ENCODE results near the gene TMEM72.

TMEM72 gene

GRCh38 chr10:44921061-44921460 lies 9.9 kb downstream of the TMEM72 start:
- no peak for DNase-seq

DNA sequence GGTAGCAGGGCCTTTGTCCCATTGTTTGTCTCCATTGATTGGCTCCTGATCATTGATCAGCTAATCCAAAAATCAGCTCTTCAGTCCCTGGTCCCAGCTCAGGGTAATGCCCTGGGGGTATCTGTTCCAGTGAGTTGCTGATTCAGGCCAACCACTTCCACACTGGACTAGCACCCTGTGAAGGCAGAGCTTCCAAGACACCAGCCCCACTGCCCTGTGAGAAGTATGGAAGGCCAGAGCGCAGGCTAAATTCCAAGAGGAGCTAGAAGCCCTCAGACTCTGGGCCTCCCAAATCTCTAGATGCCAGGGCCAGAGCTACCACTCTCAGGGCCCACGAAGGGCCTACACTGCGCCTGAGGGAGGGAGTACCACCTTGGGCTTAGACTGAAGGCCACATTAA lies 10.4 kb downstream of the TMEM72 start:
- DNase-seq, result no peak

GRCh38 chr10:44922021-44922420 lies 10.9 kb downstream of the TMEM72 start:
- no peak for DNase-seq

GRCh38 chr10:44922796-44923545 lies 11.8 kb downstream of the TMEM72 start:
- no peak for DNase-seq

- no peak for DNase-seq
Measured at GRCh38 chr10:44923611-44924010, 12.5 kb downstream of the TMEM72 start.

- no peak for DNase-seq
Measured at GRCh38 chr10:44924261-44925040, 13.3 kb downstream of the TMEM72 start.

DNA sequence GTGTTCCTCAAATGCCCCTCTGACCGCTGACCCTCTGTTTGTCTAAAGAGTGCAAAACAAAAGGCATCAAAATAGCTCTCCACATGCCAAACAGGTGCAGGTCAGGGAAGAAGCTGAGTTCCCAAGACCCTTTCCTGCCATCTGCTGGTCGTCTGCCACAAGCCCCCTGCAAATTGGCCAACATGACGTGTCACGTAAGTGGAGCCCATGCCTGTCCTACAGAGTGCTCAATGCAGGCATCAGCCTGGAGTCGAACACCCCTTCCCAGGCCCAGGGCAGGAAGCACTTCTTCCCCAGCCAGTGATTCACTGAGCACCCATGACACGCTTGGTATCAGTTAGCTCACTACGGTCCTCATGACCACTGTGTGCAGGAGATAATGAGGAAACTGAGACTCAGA lies 14.1 kb downstream of the TMEM72 start:
- no peak for DNase-seq

DNA sequence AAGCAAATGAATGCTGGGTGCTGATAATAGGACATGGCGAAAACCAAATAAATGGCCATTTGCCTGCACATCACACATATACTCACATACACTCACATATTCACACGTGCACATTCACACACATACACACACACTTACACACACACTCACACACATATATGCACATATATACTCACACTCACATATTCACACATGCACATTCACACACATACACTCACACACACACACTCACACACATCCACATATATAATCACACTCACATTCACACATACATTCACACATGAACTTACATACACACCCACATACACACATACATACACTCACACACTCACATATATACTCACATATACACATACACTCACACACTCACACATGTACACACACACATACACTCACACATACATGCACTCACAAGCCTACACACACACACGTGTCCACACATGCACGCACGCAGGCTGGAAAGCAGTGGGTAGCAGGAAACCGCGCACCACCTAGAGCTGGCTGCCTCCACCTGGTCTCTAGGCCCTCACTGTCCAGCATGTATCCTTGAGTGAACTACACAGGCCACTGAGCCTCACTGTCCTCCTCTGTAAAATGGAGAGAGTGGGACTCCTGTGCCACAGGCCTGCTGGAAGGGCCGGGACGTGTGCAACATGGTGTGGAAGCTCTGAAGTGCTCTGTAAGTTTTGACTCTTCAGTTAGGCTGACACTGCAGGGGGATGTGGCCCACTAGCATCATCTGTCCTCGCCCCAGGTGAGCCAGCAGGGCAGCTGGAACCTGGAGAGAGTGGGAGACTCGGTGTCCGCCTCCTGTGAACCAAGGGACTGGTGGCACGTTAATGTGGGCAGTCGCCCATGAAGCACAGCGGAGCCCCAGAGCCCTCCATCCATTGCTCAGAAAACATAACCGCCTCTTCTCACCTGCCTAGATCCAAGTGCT lies 14.9 kb downstream of the TMEM72 start:
- no peak for DNase-seq

- no peak for DNase-seq
Measured at GRCh38 chr10:44926751-44927351, 15.7 kb downstream of the TMEM72 start.

GRCh38 chr10:44927352-44927751 lies 16.2 kb downstream of the TMEM72 start:
- DNase-seq, result no peak

GRCh38 chr10:44928462-44928861 lies 17.3 kb downstream of the TMEM72 start:
- no peak for DNase-seq

- no peak for DNase-seq
Measured at GRCh38 chr10:44929356-44930255, 18.5 kb downstream of the TMEM72 start.

GRCh38 chr10:44930904-44931620 lies 19.9 kb downstream of the TMEM72 start:
- DNase-seq, result no peak

- DNase-seq, result no peak
Measured at GRCh38 chr10:44931621-44932516, 20.7 kb downstream of the TMEM72 start.

DNA sequence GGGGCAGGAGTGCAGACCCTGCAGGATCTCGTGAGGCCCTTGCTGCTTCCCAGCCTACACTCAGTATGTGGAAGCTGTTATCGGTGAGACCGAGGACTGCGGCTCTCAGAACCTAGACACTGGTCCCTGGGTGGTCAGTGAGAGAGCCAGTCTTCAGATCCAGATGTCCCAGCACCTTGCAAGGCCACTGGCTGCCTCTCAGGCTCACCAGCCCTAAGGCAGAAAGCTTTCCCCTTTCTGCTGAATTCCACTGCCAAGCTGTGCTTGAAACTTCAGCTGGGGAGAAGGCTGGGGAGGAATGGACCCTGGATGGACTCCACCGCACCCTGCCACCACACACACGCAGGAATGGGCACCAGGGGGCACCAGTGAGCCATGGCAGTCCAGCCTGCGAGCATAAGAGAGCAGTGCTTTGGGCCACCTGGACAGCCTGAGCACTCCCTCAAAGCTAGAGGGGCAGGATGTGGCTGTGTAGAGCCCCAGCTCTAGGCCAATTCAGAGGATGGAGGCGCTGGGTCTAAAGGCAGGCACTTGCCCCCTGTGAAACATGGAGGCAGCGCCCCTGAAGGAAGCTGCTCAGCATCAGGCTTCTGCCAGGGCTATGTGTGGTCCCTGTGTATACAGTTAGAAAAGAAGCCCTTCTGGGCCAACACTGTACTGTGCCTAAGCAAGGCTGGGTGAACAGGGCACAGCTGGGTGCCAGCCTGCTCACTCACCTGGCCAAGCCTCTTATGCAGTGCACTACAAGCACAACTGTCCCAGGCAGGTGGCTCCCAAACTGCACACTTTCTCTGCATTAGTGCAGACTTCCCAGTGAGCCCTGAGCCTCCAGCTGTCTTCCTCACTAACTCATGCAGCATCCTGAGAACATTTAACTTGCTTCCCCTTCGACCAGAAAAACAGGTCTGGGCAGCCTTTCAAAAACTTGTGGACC lies 21.6 kb downstream of the TMEM72 start:
- peak; percentile 80 for DNase-seq

DNA sequence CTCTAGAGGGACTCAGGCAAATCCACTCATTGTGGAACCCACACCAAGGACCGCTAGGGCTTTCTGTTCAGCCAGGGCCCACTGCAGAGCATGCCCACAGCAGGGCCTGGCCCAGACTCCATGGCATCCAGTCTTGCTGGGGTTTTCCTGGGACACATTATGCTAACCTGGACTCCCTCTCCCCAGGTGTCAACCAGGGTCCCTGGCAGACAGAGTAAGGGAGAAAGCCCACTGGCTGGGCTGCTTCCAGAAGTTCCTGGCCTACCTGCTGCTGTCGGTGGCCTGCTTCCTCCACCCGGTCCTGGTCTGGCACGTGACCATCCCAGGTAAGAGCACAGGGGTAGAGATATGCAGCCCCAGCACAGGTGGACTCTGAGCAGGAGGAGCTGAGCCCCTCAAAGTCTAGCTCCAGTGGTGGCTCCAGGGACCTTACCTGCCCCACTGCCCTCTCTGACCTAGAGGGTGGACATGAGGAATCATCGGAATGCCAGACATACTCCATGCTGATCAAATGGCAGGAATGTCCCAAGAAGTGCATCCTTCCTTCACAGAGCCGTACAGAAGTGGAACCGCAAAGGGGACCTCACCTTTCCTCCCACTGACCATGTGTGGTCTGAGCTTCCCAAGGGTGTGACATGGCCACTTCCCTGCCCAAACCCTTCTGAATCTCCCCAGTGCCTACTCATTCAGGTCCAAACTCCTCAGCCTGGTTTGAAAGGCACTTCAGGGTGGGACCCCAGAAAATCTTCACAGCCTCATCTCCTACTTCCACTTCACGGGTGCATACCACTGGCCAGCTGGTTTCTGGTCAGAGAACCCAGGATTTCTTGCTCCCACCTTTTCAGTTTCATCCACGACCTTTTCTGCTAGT lies 22.5 kb downstream of the TMEM72 start:
- DNase-seq, result no peak

DNA sequence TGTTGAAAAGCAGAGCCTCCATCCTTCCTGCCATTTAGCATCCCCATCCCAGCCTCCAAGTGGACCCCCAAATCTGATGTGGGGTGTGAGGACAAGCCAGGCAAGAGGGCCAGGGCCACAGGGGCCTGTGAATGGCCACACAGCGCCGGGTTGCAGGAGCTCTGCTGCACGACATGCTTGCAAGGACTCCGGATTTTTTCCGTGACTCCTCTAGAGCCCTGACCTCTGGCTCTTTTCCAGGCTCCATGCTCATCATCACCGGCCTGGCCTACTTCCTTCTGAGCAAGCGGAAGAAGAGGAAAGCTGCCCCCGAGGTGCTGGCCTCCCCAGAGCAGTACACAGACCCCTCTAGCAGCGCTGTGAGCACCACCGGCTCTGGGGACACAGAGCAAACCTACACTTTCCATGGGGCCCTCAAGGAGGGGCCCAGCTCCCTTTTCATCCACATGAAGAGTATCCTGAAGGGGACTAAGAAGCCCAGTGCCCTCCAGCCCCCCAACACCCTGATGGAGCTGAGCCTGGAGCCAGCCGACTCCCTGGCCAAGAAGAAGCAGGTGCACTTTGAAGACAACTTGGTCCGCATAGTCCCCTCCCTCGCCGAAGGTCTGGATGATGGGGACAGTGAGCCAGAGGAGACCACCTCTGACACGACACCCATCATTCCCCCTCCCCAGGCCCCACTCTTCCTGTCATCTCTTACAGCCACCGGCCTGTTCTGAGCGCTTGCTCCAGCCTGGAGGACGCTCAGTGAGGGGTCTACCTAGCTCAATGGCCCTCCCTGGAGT lies 23.5 kb downstream of the TMEM72 start:
- DNase-seq, result no peak

Data from CD4-positive, alpha-beta T cell treated with Interleukin-12 subunit alpha and Interleukin-12 subunit beta, for 1 hour (primary cell).